Loucy (cell line): ENCODE data around the gene FAP.

Experiments
- H2AFZ ChIP-seq: fragments of 200-600 bp; sonication (generic); 2 replicates; pipeline ENCODE4 v1.6.0; 2016; ENCODE audit warnings: antibody characterized with exemption, mild to moderate bottlenecking, low read length, moderate library complexity
- H3F3A ChIP-seq: fragments of 200-600 bp; 2 replicates; pipeline ENCODE4 v1.6.0; 2016; ENCODE audit warnings: antibody characterized with exemption, low read depth, mild to moderate bottlenecking
- H3K27me3 ChIP-seq: fragments of 200-600 bp; sonication (generic); 2 replicates; pipeline ENCODE4 v1.6.1; 2014; ENCODE audit warnings: low read length, mild to moderate bottlenecking; ENCODE audit not compliant: insufficient read depth, poor library complexity, severe bottlenecking
- H3K36me3 ChIP-seq: fragments of 200-600 bp; sonication (generic); 2 replicates; pipeline ENCODE4 v1.6.1; 2016; ENCODE audit warnings: low read length; ENCODE audit not compliant: insufficient read depth
- H3K4me1 ChIP-seq: fragments of 200-600 bp; sonication (generic); 2 replicates; pipeline ENCODE4 v1.5.1; 2014; ENCODE audit warnings: low read length, mild to moderate bottlenecking; ENCODE audit not compliant: insufficient read depth, poor library complexity, severe bottlenecking
- H3K4me2 ChIP-seq: fragments of 200-600 bp; sonication (generic); 2 replicates; pipeline ENCODE4 v1.6.0; 2014; ENCODE audit warnings: antibody characterized with exemption, low read length, low read depth, mild to moderate bottlenecking; ENCODE audit not compliant: poor library complexity, severe bottlenecking
- H3K4me3 ChIP-seq: fragments of 200-600 bp; sonication (generic); 2 replicates; pipeline ENCODE4 v1.5.1; 2014; ENCODE audit warnings: low read length, mild to moderate bottlenecking, mixed read lengths; ENCODE audit not compliant: poor library complexity, severe bottlenecking
- H3K79me2 ChIP-seq: fragments of 200-600 bp; sonication (generic); 2 replicates; pipeline ENCODE4 v1.6.1; 2014; ENCODE audit warnings: low read length; ENCODE audit not compliant: insufficient read depth
- H3K9ac ChIP-seq: fragments of 200-600 bp; sonication (generic); 2 replicates; pipeline ENCODE4 v1.6.0; 2014; ENCODE audit warnings: mild to moderate bottlenecking, low read depth, low read length, moderate library complexity; ENCODE audit not compliant: poor library complexity, severe bottlenecking
- H3K9me2 ChIP-seq: fragments of 200-600 bp; sonication (generic); replicated peaks from 2 replicates; pipeline ENCODE4 v1.6.1; 2016; ENCODE audit warnings: low read depth, low read length, mixed read lengths
- H3K9me3 ChIP-seq: fragments of 200-600 bp; sonication (generic); 2 replicates; pipeline ENCODE4 v1.6.1; 2014; ENCODE audit warnings: mild to moderate bottlenecking, antibody characterized with exemption, low read length, low read depth; ENCODE audit not compliant: insufficient read depth
- H4K20me1 ChIP-seq: fragments of 200-600 bp; sonication (generic); 2 replicates; pipeline ENCODE4 v1.6.0; 2014; ENCODE audit warnings: antibody characterized with exemption, low read length, mild to moderate bottlenecking; ENCODE audit not compliant: insufficient read depth, poor library complexity, severe bottlenecking
- EZH2phosphoT487 ChIP-seq: fragments of 200-600 bp; IDR thresholded peaks from 2 replicates; pipeline ENCODE4 v1.6.1; 2018; ENCODE audit warnings: antibody characterized with exemption, mild to moderate bottlenecking, moderate library complexity, borderline replicate concordance
- TF ChIP-seq, protein P1 (sequence below): fragments of 200-600 bp; sonication (generic); conservative IDR thresholded peaks from 2 replicates; pipeline ENCODE4 v1.5.1; 2014; ENCODE audit warnings: mild to moderate bottlenecking, antibody characterized with exemption, low read length

FAP gene

DNA sequence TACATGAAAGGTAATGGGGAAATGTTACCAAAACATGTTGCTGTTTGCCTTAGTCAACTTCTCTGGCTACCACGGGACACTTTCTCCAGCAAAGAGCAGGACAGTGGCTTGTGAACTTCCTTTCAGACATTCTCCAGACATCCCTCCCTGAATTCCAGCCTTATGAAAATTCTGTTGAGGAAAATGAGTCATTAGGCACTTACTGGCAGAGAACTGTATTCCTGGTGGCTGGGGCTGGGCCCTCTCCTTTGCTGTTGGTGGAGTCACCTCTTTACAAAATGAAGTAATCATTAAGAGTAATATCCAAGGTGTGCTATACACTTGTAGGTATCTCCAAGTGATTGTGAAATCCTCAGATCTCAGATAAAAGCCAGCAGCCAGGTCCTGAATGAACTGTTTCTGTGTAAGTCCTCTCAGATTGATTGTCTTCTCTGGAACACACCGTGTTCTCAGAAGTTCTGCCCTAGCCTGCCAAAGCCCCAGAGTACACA is 1.3 kb upstream of the FAP start:
- H3K9ac ChIP-seq = no peak overlapping the region
- H3K9me3 ChIP-seq = no peaks in the 10 kb centered on the region
- no peaks in the 10 kb centered on the region for H4K20me1 ChIP-seq
- no peaks in the 10 kb centered on the region for H3K36me3 ChIP-seq
- TF ChIP-seq EZH2phosphoT487 = no peak
- TF ChIP-seq, protein P1, sequence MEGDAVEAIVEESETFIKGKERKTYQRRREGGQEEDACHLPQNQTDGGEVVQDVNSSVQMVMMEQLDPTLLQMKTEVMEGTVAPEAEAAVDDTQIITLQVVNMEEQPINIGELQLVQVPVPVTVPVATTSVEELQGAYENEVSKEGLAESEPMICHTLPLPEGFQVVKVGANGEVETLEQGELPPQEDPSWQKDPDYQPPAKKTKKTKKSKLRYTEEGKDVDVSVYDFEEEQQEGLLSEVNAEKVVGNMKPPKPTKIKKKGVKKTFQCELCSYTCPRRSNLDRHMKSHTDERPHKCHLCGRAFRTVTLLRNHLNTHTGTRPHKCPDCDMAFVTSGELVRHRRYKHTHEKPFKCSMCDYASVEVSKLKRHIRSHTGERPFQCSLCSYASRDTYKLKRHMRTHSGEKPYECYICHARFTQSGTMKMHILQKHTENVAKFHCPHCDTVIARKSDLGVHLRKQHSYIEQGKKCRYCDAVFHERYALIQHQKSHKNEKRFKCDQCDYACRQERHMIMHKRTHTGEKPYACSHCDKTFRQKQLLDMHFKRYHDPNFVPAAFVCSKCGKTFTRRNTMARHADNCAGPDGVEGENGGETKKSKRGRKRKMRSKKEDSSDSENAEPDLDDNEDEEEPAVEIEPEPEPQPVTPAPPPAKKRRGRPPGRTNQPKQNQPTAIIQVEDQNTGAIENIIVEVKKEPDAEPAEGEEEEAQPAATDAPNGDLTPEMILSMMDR = no peak
- no peaks in the 10 kb centered on the region for H3K4me1 ChIP-seq
- H3K9me2 ChIP-seq = no peaks in the 10 kb centered on the region
- no peak overlapping the region for H3K4me3 ChIP-seq
- no peaks in the 10 kb centered on the region for H3K27me3 ChIP-seq
- no peaks in the 10 kb centered on the region for H3K79me2 ChIP-seq
- H2AFZ ChIP-seq = no peak overlapping the region
- no peaks in the 10 kb centered on the region for H3F3A ChIP-seq
- no peak overlapping the region for H3K4me2 ChIP-seq

- H3K4me3 ChIP-seq = no peak overlapping the region
- no peak overlapping the region for H3K9ac ChIP-seq
- H4K20me1 ChIP-seq = no peaks in the 10 kb centered on the region
- H3K4me1 ChIP-seq = no peaks in the 10 kb centered on the region
- no peaks in the 10 kb centered on the region for H3K9me2 ChIP-seq
- H3K79me2 ChIP-seq = no peaks in the 10 kb centered on the region
- H3K27me3 ChIP-seq = no peaks in the 10 kb centered on the region
- no peak overlapping the region for H2AFZ ChIP-seq
- no peaks in the 10 kb centered on the region for H3F3A ChIP-seq
- no peaks in the 10 kb centered on the region for H3K36me3 ChIP-seq
- no peak overlapping the region for H3K4me2 ChIP-seq
- H3K9me3 ChIP-seq = no peaks in the 10 kb centered on the region
- TF ChIP-seq, protein P1 = no peak
- TF ChIP-seq EZH2phosphoT487 = no peak
These were observed 470 bp upstream of the FAP start for GRCh38 chr2:162243715-162244114.

DNA sequence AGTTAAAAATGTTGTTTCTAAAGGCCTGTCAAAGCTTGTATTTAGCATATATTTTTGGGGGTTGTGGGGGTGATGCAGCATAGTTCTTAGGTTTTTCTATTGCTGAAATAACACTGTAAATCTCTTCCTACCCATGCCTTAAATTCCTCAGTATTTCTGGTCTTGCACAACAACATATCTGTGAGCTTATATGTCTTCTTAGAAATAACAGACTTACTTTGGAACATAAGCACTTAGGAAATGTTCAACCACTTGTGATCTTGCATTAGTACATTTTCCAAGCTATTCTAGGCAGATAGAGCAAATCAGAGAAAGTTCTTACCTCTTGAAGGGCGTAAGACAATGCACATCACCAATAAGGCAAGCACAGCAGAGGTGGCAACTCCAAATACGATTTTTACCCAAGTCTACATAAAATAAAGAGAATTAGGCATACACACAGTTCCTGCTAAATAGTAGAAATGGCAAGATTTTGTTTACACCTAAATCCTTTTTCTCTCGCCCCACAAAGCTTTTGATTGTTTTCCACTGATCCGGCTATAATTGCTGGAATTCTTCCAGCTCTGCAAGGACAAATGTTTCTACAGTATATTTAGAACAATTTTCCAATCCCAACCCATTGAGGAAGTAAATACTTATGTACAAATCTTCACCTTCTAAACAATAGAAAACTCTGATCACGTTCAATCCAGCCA is 512 bp downstream of the FAP start:
- Histone ChIP-seq H3K9me2 (no peaks in the 10 kb centered on the region), H3K79me2 (no peaks in the 10 kb centered on the region), H3K4me2 (no peak overlapping the region), H3K9me3 (no peaks in the 10 kb centered on the region), H4K20me1 (no peaks in the 10 kb centered on the region), H3K4me1 (no peaks in the 10 kb centered on the region), H3F3A (no peaks in the 10 kb centered on the region), H3K4me3 (no peak overlapping the region), H2AFZ (no peak overlapping the region), H3K36me3 (no peaks in the 10 kb centered on the region), H3K9ac (no peak overlapping the region), H3K27me3 (no peaks in the 10 kb centered on the region)
- TF ChIP-seq EZH2phosphoT487 = no peak
- TF ChIP-seq, protein P1 = no peak
